ENCODE results near the gene TP53I13. TPM values are rescaled to one million over a fixed set of nuclear protein-coding genes. Genes with fewer than 3 reads are reported as not detected.

Gene TP53I13
- total RNA-seq, 1 experiment from 2014 or later = 33.3 TPM

DNA sequence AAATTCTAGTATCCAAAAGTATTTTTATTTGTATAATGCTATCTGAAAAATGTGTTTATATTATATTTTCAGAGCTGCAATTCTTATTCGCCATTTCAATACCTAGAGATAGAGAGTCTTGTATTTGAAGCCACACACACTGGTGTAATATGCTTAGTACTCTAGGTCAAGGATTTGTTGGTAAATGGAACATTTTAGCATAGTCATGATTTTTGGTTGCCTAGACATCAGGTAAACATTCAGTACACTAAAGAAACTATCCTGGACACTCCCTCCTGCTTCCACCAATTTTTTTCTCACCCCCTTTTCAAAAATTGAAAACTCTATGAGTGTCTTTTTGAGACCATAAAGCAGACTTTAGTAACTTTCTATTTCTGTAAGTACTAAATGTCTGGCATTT is 22.4 kb upstream of the TP53I13 start:
- no peak for TF ChIP-seq RAD21 (IDR thresholded peaks at IDR 0.05; ENCODE audit: low read depth)
- TF ChIP-seq, protein P1, sequence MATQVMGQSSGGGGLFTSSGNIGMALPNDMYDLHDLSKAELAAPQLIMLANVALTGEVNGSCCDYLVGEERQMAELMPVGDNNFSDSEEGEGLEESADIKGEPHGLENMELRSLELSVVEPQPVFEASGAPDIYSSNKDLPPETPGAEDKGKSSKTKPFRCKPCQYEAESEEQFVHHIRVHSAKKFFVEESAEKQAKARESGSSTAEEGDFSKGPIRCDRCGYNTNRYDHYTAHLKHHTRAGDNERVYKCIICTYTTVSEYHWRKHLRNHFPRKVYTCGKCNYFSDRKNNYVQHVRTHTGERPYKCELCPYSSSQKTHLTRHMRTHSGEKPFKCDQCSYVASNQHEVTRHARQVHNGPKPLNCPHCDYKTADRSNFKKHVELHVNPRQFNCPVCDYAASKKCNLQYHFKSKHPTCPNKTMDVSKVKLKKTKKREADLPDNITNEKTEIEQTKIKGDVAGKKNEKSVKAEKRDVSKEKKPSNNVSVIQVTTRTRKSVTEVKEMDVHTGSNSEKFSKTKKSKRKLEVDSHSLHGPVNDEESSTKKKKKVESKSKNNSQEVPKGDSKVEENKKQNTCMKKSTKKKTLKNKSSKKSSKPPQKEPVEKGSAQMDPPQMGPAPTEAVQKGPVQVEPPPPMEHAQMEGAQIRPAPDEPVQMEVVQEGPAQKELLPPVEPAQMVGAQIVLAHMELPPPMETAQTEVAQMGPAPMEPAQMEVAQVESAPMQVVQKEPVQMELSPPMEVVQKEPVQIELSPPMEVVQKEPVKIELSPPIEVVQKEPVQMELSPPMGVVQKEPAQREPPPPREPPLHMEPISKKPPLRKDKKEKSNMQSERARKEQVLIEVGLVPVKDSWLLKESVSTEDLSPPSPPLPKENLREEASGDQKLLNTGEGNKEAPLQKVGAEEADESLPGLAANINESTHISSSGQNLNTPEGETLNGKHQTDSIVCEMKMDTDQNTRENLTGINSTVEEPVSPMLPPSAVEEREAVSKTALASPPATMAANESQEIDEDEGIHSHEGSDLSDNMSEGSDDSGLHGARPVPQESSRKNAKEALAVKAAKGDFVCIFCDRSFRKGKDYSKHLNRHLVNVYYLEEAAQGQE (IDR thresholded peaks at IDR 0.05; ENCODE audit: low read depth) = no peak
- H3K9me2 ChIP-seq (ENCODE audit: insufficient read depth) = no peaks in the 10 kb centered on the region
- H3K79me2 ChIP-seq (ENCODE audit: insufficient read depth, low read length) = no peaks in the 10 kb centered on the region
- no peak overlapping the region for H3K9ac ChIP-seq (ENCODE audit: low read length)
- no peaks in the 10 kb centered on the region for H4K20me1 ChIP-seq (ENCODE audit: insufficient read depth)
- CTCF ChIA-PET = interaction anchor here (3.0 kb wide), 1 partner anchor 9 kb away, joined by 12 read pairs; no protein-coding TSS in a partner anchor
- no peaks in the 10 kb centered on the region for H3K9me3 ChIP-seq (ENCODE audit: control insufficient read depth in 1 of 2, insufficient read depth in 1 of 2, low read depth in 1 of 2, low read length in 2 of 2)
- DNase-seq (ENCODE audit: low read depth, low spot score) (no peak), ATAC-seq (no peak)
- H2AFZ ChIP-seq (ENCODE audit: low read depth, low read length, poor library complexity, severe bottlenecking) = no peak overlapping the region
- RAD21 ChIA-PET (ENCODE audit: low non-redundant PET in 1 of 2, low total read pairs in 2 of 2, uncharacterized antibody in 2 of 2, unreplicated experiment in 2 of 2) = no interaction called here
- intact Hi-C loops (cut with micrococcal nuclease) = no loop called here
- H3K4me2 ChIP-seq (ENCODE audit: low read length) = no peak overlapping the region
- H3K4me3 ChIP-seq (replicated peaks in 1 of 2; ENCODE audit: low read depth in 1 of 2, low read length in 2 of 2) = no peak overlapping the region
- peaks cover 8 to 17% of the 10 kb centered on the region in 2 experiments for H3K36me3 ChIP-seq (ENCODE audit: control insufficient read depth in 1 of 2, insufficient read depth in 2 of 2, low read length in 2 of 2)
- no TSS peak for BruUV-seq (replicated peaks)
- no peak overlapping the region for H3K27ac ChIP-seq (ENCODE audit: low read depth, low read length)
- POLR2A ChIA-PET = no interaction called here
- no peaks in the 10 kb centered on the region for H3K4me1 ChIP-seq (ENCODE audit: control insufficient read depth in 1 of 2, insufficient read depth in 2 of 2, low read length in 2 of 2)
- no peaks in the 10 kb centered on the region for H3K27me3 ChIP-seq (ENCODE audit: insufficient read depth, low read length)

DNA sequence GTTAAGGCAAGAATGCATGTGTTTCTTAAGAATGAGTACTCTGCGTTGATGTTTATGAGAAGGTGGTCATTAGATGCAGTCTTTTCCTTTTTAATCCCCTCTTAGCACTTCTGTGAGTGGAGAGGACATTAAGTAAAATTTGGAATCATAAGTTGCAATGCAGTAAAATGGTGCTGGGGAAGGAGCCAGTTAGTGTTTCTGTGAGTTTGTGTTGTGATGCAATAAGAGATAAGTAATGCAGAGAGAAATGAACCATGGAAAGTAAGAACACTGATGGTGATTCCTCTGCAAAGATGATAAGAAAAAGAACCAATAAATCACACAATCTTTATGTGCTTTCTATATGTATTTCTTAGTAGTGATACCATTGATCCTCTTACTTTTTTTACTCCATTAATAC is 21.7 kb upstream of the TP53I13 start:
- Histone ChIP-seq H3K9me3 (ENCODE audit: control insufficient read depth in 1 of 2, insufficient read depth in 1 of 2, low read depth in 1 of 2, low read length in 2 of 2) (no peaks in the 10 kb centered on the region), H3K27me3 (ENCODE audit: insufficient read depth, low read length) (no peaks in the 10 kb centered on the region), H3K4me3 (replicated peaks in 1 of 2; ENCODE audit: low read depth in 1 of 2, low read length in 2 of 2) (no peak overlapping the region), H3K79me2 (ENCODE audit: insufficient read depth, low read length) (no peaks in the 10 kb centered on the region), H4K20me1 (ENCODE audit: insufficient read depth) (no peaks in the 10 kb centered on the region), H2AFZ (ENCODE audit: low read depth, low read length, poor library complexity, severe bottlenecking) (no peak overlapping the region), H3K4me2 (ENCODE audit: low read length) (no peak overlapping the region), H3K36me3 (ENCODE audit: control insufficient read depth in 1 of 2, insufficient read depth in 2 of 2, low read length in 2 of 2) (peaks cover 8 to 17% of the 10 kb centered on the region in 2 experiments), H3K27ac (ENCODE audit: low read depth, low read length) (no peak overlapping the region), H3K9ac (ENCODE audit: low read length) (no peak overlapping the region), H3K4me1 (ENCODE audit: control insufficient read depth in 1 of 2, insufficient read depth in 2 of 2, low read length in 2 of 2) (no peaks in the 10 kb centered on the region), H3K9me2 (ENCODE audit: insufficient read depth) (no peaks in the 10 kb centered on the region)
- no peak for ATAC-seq
- no TSS peak for BruUV-seq (replicated peaks)
- CTCF ChIA-PET = interaction anchor here (3.0 kb wide), 1 partner anchor 10 kb away, joined by 12 read pairs; no protein-coding TSS in a partner anchor
- intact Hi-C loops (cut with micrococcal nuclease) = no loop called here
- DNase-seq (ENCODE audit: low read depth, low spot score) = no peak
- RAD21 ChIA-PET (ENCODE audit: low non-redundant PET in 1 of 2, low total read pairs in 2 of 2, uncharacterized antibody in 2 of 2, unreplicated experiment in 2 of 2) = no interaction called here
- POLR2A ChIA-PET = no interaction called here
- TF ChIP-seq JUND (IDR thresholded peaks at IDR 0.05) (no peak), EZH2phosphoT487 (IDR thresholded peaks at IDR 0.05; ENCODE audit: borderline replicate concordance) (no peak), SRF (IDR thresholded peaks at IDR 0.05; ENCODE audit: low read depth) (no peak), CEBPB (IDR thresholded peaks at IDR 0.05; ENCODE audit: low read depth) (no peak), CBX3 (IDR thresholded peaks at IDR 0.05; ENCODE audit: low read depth) (no peak), EGR1 (IDR thresholded peaks at IDR 0.05; ENCODE audit: low read depth) (no peak), POLR2A (IDR thresholded peaks at IDR 0.05; ENCODE audit: borderline replicate concordance, extremely low read depth, insufficient read depth, insufficient read length) (no peak), ZFX (IDR thresholded peaks at IDR 0.05) (no peak)
- TF ChIP-seq, protein P2, sequence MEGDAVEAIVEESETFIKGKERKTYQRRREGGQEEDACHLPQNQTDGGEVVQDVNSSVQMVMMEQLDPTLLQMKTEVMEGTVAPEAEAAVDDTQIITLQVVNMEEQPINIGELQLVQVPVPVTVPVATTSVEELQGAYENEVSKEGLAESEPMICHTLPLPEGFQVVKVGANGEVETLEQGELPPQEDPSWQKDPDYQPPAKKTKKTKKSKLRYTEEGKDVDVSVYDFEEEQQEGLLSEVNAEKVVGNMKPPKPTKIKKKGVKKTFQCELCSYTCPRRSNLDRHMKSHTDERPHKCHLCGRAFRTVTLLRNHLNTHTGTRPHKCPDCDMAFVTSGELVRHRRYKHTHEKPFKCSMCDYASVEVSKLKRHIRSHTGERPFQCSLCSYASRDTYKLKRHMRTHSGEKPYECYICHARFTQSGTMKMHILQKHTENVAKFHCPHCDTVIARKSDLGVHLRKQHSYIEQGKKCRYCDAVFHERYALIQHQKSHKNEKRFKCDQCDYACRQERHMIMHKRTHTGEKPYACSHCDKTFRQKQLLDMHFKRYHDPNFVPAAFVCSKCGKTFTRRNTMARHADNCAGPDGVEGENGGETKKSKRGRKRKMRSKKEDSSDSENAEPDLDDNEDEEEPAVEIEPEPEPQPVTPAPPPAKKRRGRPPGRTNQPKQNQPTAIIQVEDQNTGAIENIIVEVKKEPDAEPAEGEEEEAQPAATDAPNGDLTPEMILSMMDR (IDR thresholded peaks at IDR 0.05 in 2 of 3, conservative IDR thresholded peaks at IDR 0.05 in 1 of 3; ENCODE audit: borderline replicate concordance in 1 of 3, insufficient read depth in 1 of 3, low read depth in 2 of 3, low read length in 2 of 3) = no peak
- TF ChIP-seq, protein P3, sequence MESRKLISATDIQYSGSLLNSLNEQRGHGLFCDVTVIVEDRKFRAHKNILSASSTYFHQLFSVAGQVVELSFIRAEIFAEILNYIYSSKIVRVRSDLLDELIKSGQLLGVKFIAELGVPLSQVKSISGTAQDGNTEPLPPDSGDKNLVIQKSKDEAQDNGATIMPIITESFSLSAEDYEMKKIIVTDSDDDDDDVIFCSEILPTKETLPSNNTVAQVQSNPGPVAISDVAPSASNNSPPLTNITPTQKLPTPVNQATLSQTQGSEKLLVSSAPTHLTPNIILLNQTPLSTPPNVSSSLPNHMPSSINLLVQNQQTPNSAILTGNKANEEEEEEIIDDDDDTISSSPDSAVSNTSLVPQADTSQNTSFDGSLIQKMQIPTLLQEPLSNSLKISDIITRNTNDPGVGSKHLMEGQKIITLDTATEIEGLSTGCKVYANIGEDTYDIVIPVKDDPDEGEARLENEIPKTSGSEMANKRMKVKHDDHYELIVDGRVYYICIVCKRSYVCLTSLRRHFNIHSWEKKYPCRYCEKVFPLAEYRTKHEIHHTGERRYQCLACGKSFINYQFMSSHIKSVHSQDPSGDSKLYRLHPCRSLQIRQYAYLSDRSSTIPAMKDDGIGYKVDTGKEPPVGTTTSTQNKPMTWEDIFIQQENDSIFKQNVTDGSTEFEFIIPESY (IDR thresholded peaks at IDR 0.05; ENCODE audit: extremely low read depth, insufficient replicate concordance, low read length) = no peak

Data from HCT116 (cell line).